Hepatocyte (in vitro differentiated cells): ENCODE data around the gene KANK3. TPM values are rescaled to one million over a fixed set of nuclear protein-coding genes. Genes with fewer than 3 reads are reported as not detected.

Source experiments
- DNase-seq: peaks from one replicate; pipeline ENCODE4 v3.0.0-alpha.2; 2016; ENCODE audit warnings: low spot score
- H2AFZ ChIP-seq: fragments of 200-600 bp; sonication (generic); 2 replicates; pipeline ENCODE4 v1.6.0; 2016; ENCODE audit warnings: antibody characterized with exemption, mild to moderate bottlenecking
- H3K27ac ChIP-seq: fragments of 200-600 bp; sonication (generic); 2 replicates; pipeline ENCODE4 v1.5.1; 2016; ENCODE audit warnings: mild to moderate bottlenecking
- H3K27me3 ChIP-seq: fragments of 200-600 bp; sonication (generic); 2 replicates; pipeline ENCODE4 v1.6.1; 2016
- H3K36me3 ChIP-seq: fragments of 200-600 bp; sonication (generic); replicated peaks from 2 replicates; pipeline ENCODE4 v1.5.1; 2016; ENCODE audit warnings: low read depth; ENCODE audit not compliant: insufficient read depth
- H3K4me1 ChIP-seq: fragments of 200-600 bp; sonication (generic); 2 replicates; pipeline ENCODE4 v1.5.1; 2016; ENCODE audit warnings: mild to moderate bottlenecking, moderate library complexity; ENCODE audit not compliant: insufficient read depth
- H3K4me2 ChIP-seq: fragments of 200-600 bp; sonication (generic); 2 replicates; pipeline ENCODE4 v1.6.0; 2016
- H3K4me3 ChIP-seq: fragments of 200-600 bp; sonication (generic); 2 replicates; pipeline ENCODE4 v1.5.1; 2016; ENCODE audit warnings: mild to moderate bottlenecking
- H3K79me2 ChIP-seq: fragments of 200-600 bp; sonication (generic); 2 replicates; pipeline ENCODE4 v1.6.0; 2017; ENCODE audit warnings: mild to moderate bottlenecking
- H3K9me2 ChIP-seq: fragments of 200-600 bp; sonication (generic); replicated peaks from 2 replicates; pipeline ENCODE4 v1.6.0; 2017; ENCODE audit warnings: mild to moderate bottlenecking; ENCODE audit not compliant: insufficient read depth
- H3K9me3 ChIP-seq: fragments of 200-600 bp; sonication (generic); 2 replicates; pipeline ENCODE4 v1.5.1; 2016; ENCODE audit warnings: low read depth, mild to moderate bottlenecking
- H4K20me1 ChIP-seq: fragments of 200-600 bp; sonication (generic); 2 replicates; pipeline ENCODE4 v1.6.0; 2016; ENCODE audit warnings: mild to moderate bottlenecking; ENCODE audit not compliant: insufficient read depth, poor library complexity, severe bottlenecking
- CTCF ChIP-seq: fragments of 200-600 bp; sonication (generic); IDR thresholded peaks from 2 replicates; pipeline ENCODE4 v1.5.1; 2016; ENCODE audit warnings: antibody characterized with exemption, mild to moderate bottlenecking; ENCODE audit not compliant: poor library complexity
- EZH2 ChIP-seq: fragments of 200-600 bp; sonication (generic); IDR thresholded peaks from 2 replicates; pipeline ENCODE4 v1.6.1; 2016; ENCODE audit warnings: antibody characterized with exemption, mild to moderate bottlenecking, borderline replicate concordance
- EZH2phosphoT487 ChIP-seq: fragments of 200-600 bp; sonication (generic); IDR thresholded peaks from one replicate; pipeline ENCODE4 v1.6.1; 2018; ENCODE audit warnings: antibody characterized with exemption, mild to moderate bottlenecking, low read depth, moderate library complexity; ENCODE audit not compliant: unreplicated experiment, severe bottlenecking
- WGBS: methylation state at CpG from one replicate; pipeline ENCODE4 v1.1.6; 2016; ENCODE audit warnings: low lambda C conversion rate; ENCODE audit errors: missing lambda C conversion rate; 5-methylcytosine and 5-hydroxymethylcytosine counted together
- polyA plus RNA-seq: library from polyadenylated mRNA; unstranded; fragments of >200 nt; fragmentation: Nextera tagmentation; extraction: Ambion mirVana; gene quantifications from 2 replicates; pipeline ENCODE4 v1.2.1, GENCODE V29; 2016
- total RNA-seq: library from RNA; depleted of rRNA; stranded (reverse); fragments of >200 nt; gene quantifications from 2 replicates; pipeline ENCODE4 v1.2.3, GENCODE V29; 2014

KANK3 gene
- total and polyA plus RNA-seq, 2 experiments from 2014 or later, result 1.2 to 3.2 TPM

GRCh38 chr19:8367327-8368001 lies 24.4 kb upstream of the KANK3 start:
- H4K20me1 ChIP-seq, result no peaks in the 10 kb centered on the region
- no peaks in the 10 kb centered on the region for H3K9me2 ChIP-seq
- peaks cover 5% of the 10 kb centered on the region for H3K27me3 ChIP-seq
- peaks cover 3% of the 10 kb centered on the region for H3K79me2 ChIP-seq
- H3K36me3 ChIP-seq, result no peaks in the 10 kb centered on the region
- TF ChIP-seq EZH2phosphoT487, result no peak
- H3K27ac ChIP-seq, result peak overlapping the region; percentile 76
- H3K4me3 ChIP-seq, result no peak overlapping the region
- peak; percentile 92 for DNase-seq
- WGBS, result 25% methylated on average over 23 of the region's 23 CpGs
- peak overlapping the region; percentile 70 for H3K4me2 ChIP-seq
- no peak overlapping the region for H2AFZ ChIP-seq
- H3K9me3 ChIP-seq, result no peaks in the 10 kb centered on the region
- H3K4me1 ChIP-seq, result peaks cover 28% of the 10 kb centered on the region

- no peak for DNase-seq
- Histone ChIP-seq H3K36me3 (no peaks in the 10 kb centered on the region), H3K9me2 (no peaks in the 10 kb centered on the region), H3K27ac (peak overlapping the region; percentile 76), H3K79me2 (peaks cover 3% of the 10 kb centered on the region), H2AFZ (no peak overlapping the region), H3K27me3 (peaks cover 5% of the 10 kb centered on the region), H4K20me1 (no peaks in the 10 kb centered on the region), H3K4me1 (peaks cover 31% of the 10 kb centered on the region), H3K4me2 (peak overlapping the region; percentile 70), H3K9me3 (no peaks in the 10 kb centered on the region), H3K4me3 (no peak overlapping the region)
- TF ChIP-seq EZH2 (no peak), EZH2phosphoT487 (no peak), CTCF (no peak)
- WGBS, result 68% methylated on average over 13 of the region's 13 CpGs
Observed at GRCh38 chr19:8366961-8367326, 23.9 kb upstream of the KANK3 start.

- no peak for TF ChIP-seq EZH2phosphoT487
- Histone ChIP-seq H3K79me2 (peaks cover 3% of the 10 kb centered on the region), H3K4me2 (no peak overlapping the region), H3K27ac (no peak overlapping the region), H3K27me3 (peaks cover 5% of the 10 kb centered on the region), H4K20me1 (no peaks in the 10 kb centered on the region), H3K4me1 (peaks cover 31% of the 10 kb centered on the region), H2AFZ (no peak overlapping the region), H3K9me2 (no peaks in the 10 kb centered on the region), H3K4me3 (no peak overlapping the region), H3K36me3 (no peaks in the 10 kb centered on the region), H3K9me3 (no peaks in the 10 kb centered on the region)
- DNase-seq, result no peak
- WGBS, result 98% methylated on average over 11 of the region's 11 CpGs
Observed at GRCh38 chr19:8366121-8366581, 23.1 kb upstream of the KANK3 start.

GRCh38 chr19:8363803-8364771 lies 21.0 kb upstream of the KANK3 start, which contains the start of gene ANGPTL4:
ANGPTL4 (plus strand) TSS chr19:8364155; CDS start chr19:8364322, 167 bp downstream.
- no peak for TF ChIP-seq EZH2phosphoT487
- no peak for TF ChIP-seq CTCF
- TF ChIP-seq EZH2, result no peak
- peak within 1 kb of the TSS; percentile 29 for H3K4me3 ChIP-seq
- H3K36me3 ChIP-seq, result no peaks in the 10 kb centered on the region
- H3K4me1 ChIP-seq, result peaks cover 28% of the 10 kb centered on the region
- no peaks in the 10 kb centered on the region for H3K9me2 ChIP-seq
- H3K4me2 ChIP-seq, result peak within 1 kb of the TSS; percentile 92
- H3K27me3 ChIP-seq, result peaks cover 5% of the 10 kb centered on the region
- peak within 1 kb of the TSS; percentile 63 for H2AFZ ChIP-seq
- H3K27ac ChIP-seq, result peak within 1 kb of the TSS; percentile 52
- 2% methylated on average over 69 of the region's 81 CpGs for WGBS
- H4K20me1 ChIP-seq, result no peaks in the 10 kb centered on the region
- no peaks in the 10 kb centered on the region for H3K9me3 ChIP-seq
- H3K79me2 ChIP-seq, result peaks cover 3% of the 10 kb centered on the region
- DNase-seq, result peak; percentile 75
